Prostate gland (tissue), 2 donors: Measurements from ENCODE around the gene TTC33.

ENCODE experiments used
- POLR2A ChIP-seq: fragments of 450-650 bp; IDR thresholded peaks from one replicate; pipeline ENCODE4 v1.6.1; 2016; ENCODE audit warnings: antibody characterized with exemption, mild to moderate bottlenecking
- POLR2AphosphoS5 ChIP-seq: sonication (generic); formaldehyde crosslinking; IDR thresholded peaks from one replicate; pipeline ENCODE4 v1.6.1; 2017; ENCODE audit warnings: antibody characterized with exemption
- TF ChIP-seq, protein P1 (sequence below), 4 experiments: fragments of 200-600 bp in 2 of 4; fragments of 450-650 bp in 2 of 4; sonication (generic) in 2 of 4; IDR thresholded peaks; 1 replicate in 3 of 4; 2 replicates in 1 of 4; pipeline ENCODE4 v1.5.1; 2016 to 2019; ENCODE audit warnings: antibody characterized with exemption in 4 of 4, mild to moderate bottlenecking in 2 of 4, moderate library complexity in 2 of 4

DNA sequence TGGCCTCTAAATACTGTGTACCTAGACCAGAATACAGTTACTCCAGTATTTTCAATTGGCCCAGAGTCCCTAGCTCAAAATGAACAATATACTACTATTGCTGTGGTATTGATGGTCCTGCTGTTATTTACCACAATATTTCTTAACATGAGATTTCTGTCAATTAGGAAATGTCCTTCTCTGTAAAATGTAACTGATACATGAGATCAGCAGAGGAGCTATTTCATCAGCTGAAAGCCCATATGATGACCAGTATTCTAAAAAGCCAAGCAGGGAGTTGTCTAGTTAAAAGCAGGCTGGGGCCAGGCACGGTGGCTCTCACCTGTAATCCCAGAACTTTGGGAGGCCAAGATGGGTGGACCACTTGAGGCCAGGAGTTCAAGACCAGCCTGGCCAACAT, 263.7 kb downstream of the TTC33 start:
- TF ChIP-seq, protein P1, sequence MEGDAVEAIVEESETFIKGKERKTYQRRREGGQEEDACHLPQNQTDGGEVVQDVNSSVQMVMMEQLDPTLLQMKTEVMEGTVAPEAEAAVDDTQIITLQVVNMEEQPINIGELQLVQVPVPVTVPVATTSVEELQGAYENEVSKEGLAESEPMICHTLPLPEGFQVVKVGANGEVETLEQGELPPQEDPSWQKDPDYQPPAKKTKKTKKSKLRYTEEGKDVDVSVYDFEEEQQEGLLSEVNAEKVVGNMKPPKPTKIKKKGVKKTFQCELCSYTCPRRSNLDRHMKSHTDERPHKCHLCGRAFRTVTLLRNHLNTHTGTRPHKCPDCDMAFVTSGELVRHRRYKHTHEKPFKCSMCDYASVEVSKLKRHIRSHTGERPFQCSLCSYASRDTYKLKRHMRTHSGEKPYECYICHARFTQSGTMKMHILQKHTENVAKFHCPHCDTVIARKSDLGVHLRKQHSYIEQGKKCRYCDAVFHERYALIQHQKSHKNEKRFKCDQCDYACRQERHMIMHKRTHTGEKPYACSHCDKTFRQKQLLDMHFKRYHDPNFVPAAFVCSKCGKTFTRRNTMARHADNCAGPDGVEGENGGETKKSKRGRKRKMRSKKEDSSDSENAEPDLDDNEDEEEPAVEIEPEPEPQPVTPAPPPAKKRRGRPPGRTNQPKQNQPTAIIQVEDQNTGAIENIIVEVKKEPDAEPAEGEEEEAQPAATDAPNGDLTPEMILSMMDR (IDR thresholded peaks at IDR 0.05): no peak
- TF ChIP-seq POLR2A: no peak
- TF ChIP-seq POLR2AphosphoS5: no peak
